ENCODE results near the gene GPATCH3. TPM values are rescaled to one million over a fixed set of nuclear protein-coding genes. Genes with fewer than 3 reads are reported as not detected.
A peak's percentile ranks its signal among the peaks of the same experiment; 100 is the strongest.

Gene GPATCH3
- total and polyA plus RNA-seq, 8 donors: 10.0 to 17.1 (median 14.4) TPM

- no peak for TF ChIP-seq CTCF (IDR thresholded peaks at IDR 0.05)
- DNase-seq: no peak
- H3K27me3 ChIP-seq: no peaks in the 10 kb centered on the region
- peaks cover 0 to 88% of the 10 kb centered on the region in 2 donors for H3K36me3 ChIP-seq
- intact Hi-C loops (cut with DNase I): no loop called here
- H3K27ac ChIP-seq: no peak overlapping the region
- no peak for ATAC-seq
- no peak overlapping the region for H3K4me3 ChIP-seq
- H3K4me1 ChIP-seq: peaks cover 0 to 10% of the 10 kb centered on the region in 2 donors
- H3K9me3 ChIP-seq: no peaks in the 10 kb centered on the region
Measured at GRCh38 chr1:26853600-26853999, 46.7 kb downstream of the GPATCH3 start.

GRCh38 chr1:26853156-26853555, 47.1 kb downstream of the GPATCH3 start:
- Histone ChIP-seq H3K36me3 (peaks cover 0 to 89% of the 10 kb centered on the region in 2 donors), H3K27me3 (no peaks in the 10 kb centered on the region), H3K4me3 (no peak overlapping the region), H3K4me1 (peaks cover 0 to 11% of the 10 kb centered on the region in 2 donors), H3K9me3 (no peaks in the 10 kb centered on the region), H3K27ac (no peak overlapping the region)
- TF ChIP-seq CTCF (IDR thresholded peaks at IDR 0.05): peak; percentile 64 to 87
- peak; percentile 36 to 86 (median 76) for DNase-seq
- intact Hi-C loops (cut with DNase I): no loop called here
- ATAC-seq: peak; percentile 84

- DNase-seq (no peak), ATAC-seq (no peak)
- no peaks in the 10 kb centered on the region for H3K9me3 ChIP-seq
- no peaks in the 10 kb centered on the region for H3K27me3 ChIP-seq
- no peak overlapping the region for H3K27ac ChIP-seq
- no peak for TF ChIP-seq CTCF (IDR thresholded peaks at IDR 0.05)
- no peak overlapping the region for H3K4me3 ChIP-seq
- peaks cover 0 to 91% of the 10 kb centered on the region in 2 donors for H3K36me3 ChIP-seq
- intact Hi-C loops (cut with DNase I): no loop called here
- peaks cover 0 to 11% of the 10 kb centered on the region in 2 donors for H3K4me1 ChIP-seq
Measured at GRCh38 chr1:26852701-26853100, 47.6 kb downstream of the GPATCH3 start.

- no peak for ATAC-seq
- peaks cover 0 to 99% of the 10 kb centered on the region in 2 donors for H3K36me3 ChIP-seq
- no peak overlapping the region for H3K27ac ChIP-seq
Measured at GRCh38 chr1:26851106-26851684, 49.1 kb downstream of the GPATCH3 start.

More at GRCh38 chr1:26851106-26851684, 49.1 kb downstream of the GPATCH3 start:
- no peak for TF ChIP-seq CTCF (IDR thresholded peaks at IDR 0.05)
- DNase-seq: no peak
- no peaks in the 10 kb centered on the region for H3K27me3 ChIP-seq
- H3K9me3 ChIP-seq: no peaks in the 10 kb centered on the region
- H3K4me1 ChIP-seq: peaks cover 0 to 11% of the 10 kb centered on the region in 2 donors
- intact Hi-C loops (cut with DNase I): no loop called here
- H3K4me3 ChIP-seq: no peak overlapping the region

Measured in left lung (tissue), 10 donors.